ENCODE data around the gene FBXO30. TPM values are rescaled to one million over a fixed set of nuclear protein-coding genes. Genes with fewer than 3 reads are reported as not detected.

FBXO30 gene
- total RNA-seq, 1 donor from 2014 or later: 10.1 TPM

- Histone ChIP-seq H3K36me3 (ENCODE audit: control insufficient read depth, insufficient read depth, low read length) (no peaks in the 10 kb centered on the region), H3K4me3 (ENCODE audit: low read depth, low read length) (no peak overlapping the region), H3K27me3 (ENCODE audit: control insufficient read depth, insufficient read depth, low read length) (no peaks in the 10 kb centered on the region)
- DNase-seq (ENCODE audit: low read depth): no peak
- TF ChIP-seq CTCF (IDR thresholded peaks at IDR 0.05; ENCODE audit: insufficient read depth, low read length, poor library complexity, severe bottlenecking): no peak
These were observed 50.9 kb downstream of the FBXO30 start for GRCh38 chr6:145763742-145764141.

GRCh38 chr6:145761584-145761983 lies 53.0 kb downstream of the FBXO30 start:
- Histone ChIP-seq H3K27me3 (ENCODE audit: control insufficient read depth, insufficient read depth, low read length) (no peaks in the 10 kb centered on the region), H3K4me3 (ENCODE audit: low read depth, low read length) (no peak overlapping the region), H3K36me3 (ENCODE audit: control insufficient read depth, insufficient read depth, low read length) (no peaks in the 10 kb centered on the region)
- no peak for DNase-seq (ENCODE audit: low read depth)
- TF ChIP-seq CTCF (IDR thresholded peaks at IDR 0.05; ENCODE audit: insufficient read depth, low read length, poor library complexity, severe bottlenecking): no peak

- TF ChIP-seq CTCF (IDR thresholded peaks at IDR 0.05; ENCODE audit: insufficient read depth, low read length, poor library complexity, severe bottlenecking): no peak
- Histone ChIP-seq H3K36me3 (ENCODE audit: control insufficient read depth, insufficient read depth, low read length) (no peaks in the 10 kb centered on the region), H3K4me3 (ENCODE audit: low read depth, low read length) (no peak overlapping the region), H3K27me3 (ENCODE audit: control insufficient read depth, insufficient read depth, low read length) (no peaks in the 10 kb centered on the region)
- no peak for DNase-seq (ENCODE audit: low read depth)
These were observed 56.5 kb downstream of the FBXO30 start for GRCh38 chr6:145758113-145758512.

- Histone ChIP-seq H3K27me3 (ENCODE audit: control insufficient read depth, insufficient read depth, low read length) (no peaks in the 10 kb centered on the region), H3K4me3 (ENCODE audit: low read depth, low read length) (no peak overlapping the region), H3K36me3 (ENCODE audit: control insufficient read depth, insufficient read depth, low read length) (no peaks in the 10 kb centered on the region)
- DNase-seq (ENCODE audit: low read depth): no peak
- no peak for TF ChIP-seq CTCF (IDR thresholded peaks at IDR 0.05; ENCODE audit: insufficient read depth, low read length, poor library complexity, severe bottlenecking)
These were observed 58.4 kb downstream of the FBXO30 start for GRCh38 chr6:145756170-145756662.

- Histone ChIP-seq H3K36me3 (ENCODE audit: control insufficient read depth, insufficient read depth, low read length) (no peaks in the 10 kb centered on the region), H3K4me3 (ENCODE audit: low read depth, low read length) (no peak overlapping the region), H3K27me3 (ENCODE audit: control insufficient read depth, insufficient read depth, low read length) (no peaks in the 10 kb centered on the region)
- TF ChIP-seq CTCF (IDR thresholded peaks at IDR 0.05; ENCODE audit: insufficient read depth, low read length, poor library complexity, severe bottlenecking): no peak
- DNase-seq (ENCODE audit: low read depth): no peak
These were observed 58.9 kb downstream of the FBXO30 start for GRCh38 chr6:145755682-145756081.

GRCh38 chr6:145752638-145753037 lies 62.0 kb downstream of the FBXO30 start:
- no peak for TF ChIP-seq CTCF (IDR thresholded peaks at IDR 0.05; ENCODE audit: insufficient read depth, low read length, poor library complexity, severe bottlenecking)
- no peak overlapping the region for H3K4me3 ChIP-seq (ENCODE audit: low read depth, low read length)

More at GRCh38 chr6:145752638-145753037, 62.0 kb downstream of the FBXO30 start:
- Histone ChIP-seq H3K27me3 (ENCODE audit: control insufficient read depth, insufficient read depth, low read length) (no peaks in the 10 kb centered on the region), H3K36me3 (ENCODE audit: control insufficient read depth, insufficient read depth, low read length) (no peaks in the 10 kb centered on the region)
- DNase-seq (ENCODE audit: low read depth): no peak

Data from kidney epithelial cell (primary cell).